A673 (cell line): ENCODE measurements around the gene BORA.

Source experiments
- CTCF ChIP-seq: fragments of 300-800, 200-600 bp; sonication (generic); conservative IDR thresholded peaks from 2 replicates; pipeline ENCODE4 v1.5.1; 2017; ENCODE audit warnings: low read depth, mild to moderate bottlenecking, antibody characterized with exemption, low read length, moderate library complexity, mixed read lengths
- EZH2 ChIP-seq: fragments of 200-600 bp; sonication (generic); IDR thresholded peaks from 2 replicates; pipeline ENCODE4 v1.6.1; 2017; ENCODE audit warnings: borderline replicate concordance, low read depth, mild to moderate bottlenecking, mixed read lengths, antibody characterized with exemption, low read length; ENCODE audit not compliant: poor library complexity, severe bottlenecking

GRCh38 chr13:72760189-72760588, 32.5 kb downstream of the BORA start:
- TF ChIP-seq CTCF (no peak), EZH2 (no peak)
